ENCODE measurements around the gene COG8. TPM values are rescaled to one million over a fixed set of nuclear protein-coding genes. Genes with fewer than 3 reads are reported as not detected.

COG8 gene
- total and polyA plus RNA-seq, 10 of the 15 experiments (the other 5 are each of a cell fraction or from before 2014, with no cell fraction given) = 2.8 to 39.6 (median 23.8) TPM

DNA sequence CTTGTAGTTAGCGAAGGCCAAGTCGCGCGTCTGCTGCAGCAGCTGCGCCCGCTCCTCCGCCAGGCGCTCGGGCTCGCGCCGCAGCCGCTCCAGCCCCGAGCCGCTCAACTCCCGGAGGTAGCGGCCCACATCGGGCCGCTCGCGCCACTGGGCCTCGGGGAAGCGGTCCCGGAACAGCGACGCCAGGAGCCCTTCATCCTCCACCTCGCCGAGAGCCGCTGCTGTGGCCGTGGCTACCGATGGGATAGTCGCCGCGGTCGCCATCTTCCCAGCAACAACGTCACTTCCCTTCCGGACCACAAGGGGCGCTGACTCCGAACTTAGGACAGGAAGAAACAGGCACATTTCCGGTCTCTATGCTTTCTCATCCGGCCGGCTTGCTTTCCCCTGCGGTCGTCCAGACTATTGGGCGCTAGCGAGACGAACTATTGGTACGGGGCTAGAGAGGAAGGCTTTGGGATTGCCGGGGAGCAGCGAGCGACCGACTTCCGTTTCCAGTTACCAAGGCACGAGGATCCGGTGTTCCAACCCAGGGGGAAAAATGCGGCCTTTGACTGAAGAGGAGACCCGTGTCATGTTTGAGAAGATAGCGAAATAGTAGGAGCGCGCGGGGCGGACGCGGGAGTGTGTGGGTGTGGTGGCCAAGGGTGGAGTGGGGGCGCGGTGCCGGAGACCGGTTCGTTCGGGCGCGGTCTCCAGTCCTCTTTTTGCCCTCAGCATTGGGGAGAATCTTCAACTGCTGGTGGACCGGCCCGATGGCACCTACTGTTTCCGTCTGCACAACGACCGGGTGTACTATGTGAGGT lies at the start of gene COG8, which contains the start of gene NIP7 (continued):
- TF ChIP-seq ELK1 (IDR thresholded peaks at IDR 0.05; ENCODE audit: low read depth, low read length) (peak; percentile 84), STAT3 (IDR thresholded peaks at IDR 0.05; ENCODE audit: low read depth, low read length) (no peak), ASH2L (IDR thresholded peaks at IDR 0.05; ENCODE audit: borderline replicate concordance, low read depth) (peak; percentile 96), POLR2A (IDR thresholded peaks at IDR 0.05; ENCODE audit: low read depth, low read length) (peak; percentile 98), HDAC2 (IDR thresholded peaks at IDR 0.05) (no peak), SP1 (IDR thresholded peaks at IDR 0.05; ENCODE audit: low read depth, low read length) (peak; percentile 50), CTCF (IDR thresholded peaks at IDR 0.05 in 2 of 3, conservative IDR thresholded peaks at IDR 0.05 in 1 of 3; ENCODE audit: control insufficient read depth in 2 of 3, extremely low read depth in 1 of 3, insufficient read depth in 1 of 3, low read depth in 3 of 3, low read length in 3 of 3) (peak; percentile 70 to 83 (median 80)), SMC3 (IDR thresholded peaks at IDR 0.05; ENCODE audit: borderline replicate concordance, low read length) (no peak), NR2C1 (IDR thresholded peaks at IDR 0.05) (peak; percentile 77), GATAD2B (conservative IDR thresholded peaks at IDR 0.05; ENCODE audit: low read depth) (peak; percentile 49), RB1 (IDR thresholded peaks at IDR 0.05; ENCODE audit: borderline replicate concordance) (0 out of 2 replicates have a peak, but pooled peaks have one; percentile 38), MXI1 (IDR thresholded peaks at IDR 0.05; ENCODE audit: low read depth, low read length) (peak; percentile 97), ZBTB40 (IDR thresholded peaks at IDR 0.05; ENCODE audit: borderline replicate concordance) (peak; percentile 97), ATF7 (IDR thresholded peaks at IDR 0.05; ENCODE audit: low read depth) (peak; percentile 84), IKZF2 (IDR thresholded peaks at IDR 0.05) (peak; percentile 54 to 57; a peak in 3 of 4 replicates), GABPA (IDR thresholded peaks at IDR 0.05; ENCODE audit: low read depth) (peak; percentile 97), STAT1 (conservative IDR thresholded peaks at IDR 0.05) (no peak; the same call in 1 of the 2 replicates)
- TF ChIP-seq, protein P1, sequence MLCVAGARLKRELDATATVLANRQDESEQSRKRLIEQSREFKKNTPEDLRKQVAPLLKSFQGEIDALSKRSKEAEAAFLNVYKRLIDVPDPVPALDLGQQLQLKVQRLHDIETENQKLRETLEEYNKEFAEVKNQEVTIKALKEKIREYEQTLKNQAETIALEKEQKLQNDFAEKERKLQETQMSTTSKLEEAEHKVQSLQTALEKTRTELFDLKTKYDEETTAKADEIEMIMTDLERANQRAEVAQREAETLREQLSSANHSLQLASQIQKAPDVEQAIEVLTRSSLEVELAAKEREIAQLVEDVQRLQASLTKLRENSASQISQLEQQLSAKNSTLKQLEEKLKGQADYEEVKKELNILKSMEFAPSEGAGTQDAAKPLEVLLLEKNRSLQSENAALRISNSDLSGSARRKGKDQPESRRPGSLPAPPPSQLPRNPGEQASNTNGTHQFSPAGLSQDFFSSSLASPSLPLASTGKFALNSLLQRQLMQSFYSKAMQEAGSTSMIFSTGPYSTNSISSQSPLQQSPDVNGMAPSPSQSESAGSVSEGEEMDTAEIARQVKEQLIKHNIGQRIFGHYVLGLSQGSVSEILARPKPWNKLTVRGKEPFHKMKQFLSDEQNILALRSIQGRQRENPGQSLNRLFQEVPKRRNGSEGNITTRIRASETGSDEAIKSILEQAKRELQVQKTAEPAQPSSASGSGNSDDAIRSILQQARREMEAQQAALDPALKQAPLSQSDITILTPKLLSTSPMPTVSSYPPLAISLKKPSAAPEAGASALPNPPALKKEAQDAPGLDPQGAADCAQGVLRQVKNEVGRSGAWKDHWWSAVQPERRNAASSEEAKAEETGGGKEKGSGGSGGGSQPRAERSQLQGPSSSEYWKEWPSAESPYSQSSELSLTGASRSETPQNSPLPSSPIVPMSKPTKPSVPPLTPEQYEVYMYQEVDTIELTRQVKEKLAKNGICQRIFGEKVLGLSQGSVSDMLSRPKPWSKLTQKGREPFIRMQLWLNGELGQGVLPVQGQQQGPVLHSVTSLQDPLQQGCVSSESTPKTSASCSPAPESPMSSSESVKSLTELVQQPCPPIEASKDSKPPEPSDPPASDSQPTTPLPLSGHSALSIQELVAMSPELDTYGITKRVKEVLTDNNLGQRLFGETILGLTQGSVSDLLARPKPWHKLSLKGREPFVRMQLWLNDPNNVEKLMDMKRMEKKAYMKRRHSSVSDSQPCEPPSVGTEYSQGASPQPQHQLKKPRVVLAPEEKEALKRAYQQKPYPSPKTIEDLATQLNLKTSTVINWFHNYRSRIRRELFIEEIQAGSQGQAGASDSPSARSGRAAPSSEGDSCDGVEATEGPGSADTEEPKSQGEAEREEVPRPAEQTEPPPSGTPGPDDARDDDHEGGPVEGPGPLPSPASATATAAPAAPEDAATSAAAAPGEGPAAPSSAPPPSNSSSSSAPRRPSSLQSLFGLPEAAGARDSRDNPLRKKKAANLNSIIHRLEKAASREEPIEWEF (IDR thresholded peaks at IDR 0.05; ENCODE audit: insufficient replicate concordance, low read depth, low read length) = peak; percentile 44
